Pulmonary artery endothelial cell (primary cell): Measurements from ENCODE around the gene PTPRN2. TPM values are rescaled to one million over a fixed set of nuclear protein-coding genes. Genes with fewer than 3 reads are reported as not detected.
"Not testable (repeated sequence)": the region's sequence is repeated elsewhere in the genome, so short reads cannot be mapped to it uniquely, and the experiment has no call there.

ENCODE experiments used
- DNase-seq: peaks from one replicate; pipeline ENCODE4 v3.0.0-alpha.2; 2011; ENCODE audit warnings: low read depth, low spot score
- total RNA-seq: library from RNA; depleted of rRNA; stranded (reverse); fragments of >200 nt; gene quantifications from 2 replicates; pipeline ENCODE4 v1.2.3, GENCODE V29; 2014

PTPRN2 gene
- total RNA-seq, 1 donor from 2014 or later: 0.53 TPM

- no peak for DNase-seq
These were observed 165.3 kb downstream of the PTPRN2 start for GRCh38 chr7:158422196-158422886.

- no peak for DNase-seq
These were observed 166.3 kb downstream of the PTPRN2 start for GRCh38 chr7:158421361-158421760.

GRCh38 chr7:158420591-158421340, 166.9 kb downstream of the PTPRN2 start:
- no peak for DNase-seq

GRCh38 chr7:158419238-158419785, 168.3 kb downstream of the PTPRN2 start:
- DNase-seq: no peak

GRCh38 chr7:158418395-158418794, 169.2 kb downstream of the PTPRN2 start:
- DNase-seq: not testable (repeated sequence)

- DNase-seq: no peak
These were observed 171.2 kb downstream of the PTPRN2 start for GRCh38 chr7:158416283-158416933.

GRCh38 chr7:158415316-158415715, 172.3 kb downstream of the PTPRN2 start:
- DNase-seq: no peak

GRCh38 chr7:158414486-158414961, 173.1 kb downstream of the PTPRN2 start:
- DNase-seq: no peak

- no peak for DNase-seq
These were observed 173.6 kb downstream of the PTPRN2 start for GRCh38 chr7:158414002-158414401.

- no peak for DNase-seq
These were observed 176.2 kb downstream of the PTPRN2 start for GRCh38 chr7:158411232-158411950.

GRCh38 chr7:158410720-158411119, 176.9 kb downstream of the PTPRN2 start:
- DNase-seq: no peak

- no peak for DNase-seq
These were observed 177.8 kb downstream of the PTPRN2 start for GRCh38 chr7:158409816-158410330.

GRCh38 chr7:158409120-158409519, 178.5 kb downstream of the PTPRN2 start:
- no peak for DNase-seq

- no peak for DNase-seq
These were observed 179.2 kb downstream of the PTPRN2 start for GRCh38 chr7:158408318-158408920.

GRCh38 chr7:158407581-158408317, 179.9 kb downstream of the PTPRN2 start:
- no peak for DNase-seq

- no peak for DNase-seq
These were observed 180.8 kb downstream of the PTPRN2 start for GRCh38 chr7:158406801-158407200.

GRCh38 chr7:158406364-158406763, 181.3 kb downstream of the PTPRN2 start:
- no peak for DNase-seq

- not testable (repeated sequence) for DNase-seq
These were observed 181.9 kb downstream of the PTPRN2 start for GRCh38 chr7:158405771-158406170.

GRCh38 chr7:158405324-158405723, 182.3 kb downstream of the PTPRN2 start:
- DNase-seq: no peak
